Ascending aorta (tissue), 2 donors: ENCODE data around the gene ENOX1. TPM values are rescaled to one million over a fixed set of nuclear protein-coding genes. Genes with fewer than 3 reads are reported as not detected.

Experiments
- DNase-seq, 2 donors: peaks; one replicate each; pipeline ENCODE4 v3.0.0-alpha.2; 2019; ENCODE audit warnings: low spot score in 2 of 2
- H3K27ac ChIP-seq, 2 donors: fragments of 200-600 bp; sonication (generic); one replicate each; pipeline ENCODE4 v1.5.1; 2016 to 2017; ENCODE audit warnings: mild to moderate bottlenecking in 1 of 2
- H3K27me3 ChIP-seq: fragments of 200-600 bp; sonication (generic); one replicate; pipeline ENCODE4 v1.5.1; 2017
- H3K36me3 ChIP-seq, 2 donors: fragments of 200-600 bp; sonication (generic); one replicate each; pipeline ENCODE4 v1.5.1; 2016
- H3K4me1 ChIP-seq, 2 donors: fragments of 200-600 bp; sonication (generic); one replicate each; pipeline ENCODE4 v1.5.1; 2016 to 2017; ENCODE audit warnings: mild to moderate bottlenecking in 1 of 2
- H3K4me3 ChIP-seq, 2 donors: fragments of 200-600 bp; sonication (generic); one replicate each; pipeline ENCODE4 v1.5.1; 2016 to 2017; ENCODE audit warnings: mild to moderate bottlenecking in 1 of 2
- H3K9me3 ChIP-seq, 2 donors: fragments of 200-600 bp; sonication (generic); one replicate each; pipeline ENCODE4 v1.5.1; 2016
- intact Hi-C: fragments of 100-400 bp; cut with DNase I; formaldehyde crosslinking; loops from one replicate; pipeline ENCODE4 v1.15.1; 2023
- total RNA-seq: library from RNA; depleted of rRNA; stranded (reverse); fragments of >200 nt; gene quantifications from one replicate; pipeline ENCODE4 v1.1.0, GENCODE V29; 2016
- TF ChIP-seq, protein P1 (sequence below), 3 experiments: fragments of 200-600 bp in 2 of 3; fragments of 450-650 bp in 1 of 3; sonication (generic) in 2 of 3; IDR thresholded peaks; one replicate each; pipeline ENCODE4 v1.5.1; 2016 to 2019; ENCODE audit warnings: antibody characterized with exemption in 3 of 3, mild to moderate bottlenecking in 1 of 3, moderate library complexity in 1 of 3

The ENOX1 gene
- total RNA-seq, 1 donor from 2014 or later = 0.21 TPM

- DNase-seq = no peak
- TF ChIP-seq, protein P1, sequence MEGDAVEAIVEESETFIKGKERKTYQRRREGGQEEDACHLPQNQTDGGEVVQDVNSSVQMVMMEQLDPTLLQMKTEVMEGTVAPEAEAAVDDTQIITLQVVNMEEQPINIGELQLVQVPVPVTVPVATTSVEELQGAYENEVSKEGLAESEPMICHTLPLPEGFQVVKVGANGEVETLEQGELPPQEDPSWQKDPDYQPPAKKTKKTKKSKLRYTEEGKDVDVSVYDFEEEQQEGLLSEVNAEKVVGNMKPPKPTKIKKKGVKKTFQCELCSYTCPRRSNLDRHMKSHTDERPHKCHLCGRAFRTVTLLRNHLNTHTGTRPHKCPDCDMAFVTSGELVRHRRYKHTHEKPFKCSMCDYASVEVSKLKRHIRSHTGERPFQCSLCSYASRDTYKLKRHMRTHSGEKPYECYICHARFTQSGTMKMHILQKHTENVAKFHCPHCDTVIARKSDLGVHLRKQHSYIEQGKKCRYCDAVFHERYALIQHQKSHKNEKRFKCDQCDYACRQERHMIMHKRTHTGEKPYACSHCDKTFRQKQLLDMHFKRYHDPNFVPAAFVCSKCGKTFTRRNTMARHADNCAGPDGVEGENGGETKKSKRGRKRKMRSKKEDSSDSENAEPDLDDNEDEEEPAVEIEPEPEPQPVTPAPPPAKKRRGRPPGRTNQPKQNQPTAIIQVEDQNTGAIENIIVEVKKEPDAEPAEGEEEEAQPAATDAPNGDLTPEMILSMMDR (IDR thresholded peaks at IDR 0.05) = no peak
- Histone ChIP-seq H3K27me3 (no peaks in the 10 kb centered on the region), H3K4me3 (no peak overlapping the region), H3K36me3 (no peaks in the 10 kb centered on the region), H3K4me1 (no peaks in the 10 kb centered on the region), H3K27ac (no peak overlapping the region), H3K9me3 (no peaks in the 10 kb centered on the region)
- intact Hi-C loops = no loop called here
These were observed 56.1 kb downstream of the ENOX1 start for GRCh38 chr13:43730642-43731041.

DNA sequence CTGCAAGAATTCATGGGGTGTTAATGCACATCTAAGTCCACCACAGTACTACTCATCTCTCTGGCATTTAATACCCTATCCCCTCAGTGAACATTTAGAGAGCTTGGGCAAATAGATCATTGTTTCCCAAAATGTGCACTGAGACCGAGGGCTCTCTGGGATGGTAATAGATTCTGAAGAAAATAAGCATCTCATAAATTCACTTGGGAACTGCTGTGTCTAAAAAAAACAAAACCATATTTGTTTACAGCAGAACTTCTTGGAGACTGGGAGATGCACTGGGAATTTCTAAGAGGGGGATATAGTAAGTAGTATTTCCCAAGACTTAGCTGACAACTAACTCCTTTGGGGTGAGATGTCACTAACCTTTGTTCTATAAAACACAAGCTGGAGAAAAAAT lies 58.4 kb downstream of the ENOX1 start:
- no peak overlapping the region for H3K27ac ChIP-seq
- TF ChIP-seq, protein P1 (IDR thresholded peaks at IDR 0.05) = no peak
- DNase-seq = no peak
- no peak overlapping the region for H3K4me3 ChIP-seq
- no peaks in the 10 kb centered on the region for H3K27me3 ChIP-seq
- intact Hi-C loops = no loop called here
- H3K4me1 ChIP-seq = no peaks in the 10 kb centered on the region
- H3K36me3 ChIP-seq = no peaks in the 10 kb centered on the region
- no peaks in the 10 kb centered on the region for H3K9me3 ChIP-seq

DNA sequence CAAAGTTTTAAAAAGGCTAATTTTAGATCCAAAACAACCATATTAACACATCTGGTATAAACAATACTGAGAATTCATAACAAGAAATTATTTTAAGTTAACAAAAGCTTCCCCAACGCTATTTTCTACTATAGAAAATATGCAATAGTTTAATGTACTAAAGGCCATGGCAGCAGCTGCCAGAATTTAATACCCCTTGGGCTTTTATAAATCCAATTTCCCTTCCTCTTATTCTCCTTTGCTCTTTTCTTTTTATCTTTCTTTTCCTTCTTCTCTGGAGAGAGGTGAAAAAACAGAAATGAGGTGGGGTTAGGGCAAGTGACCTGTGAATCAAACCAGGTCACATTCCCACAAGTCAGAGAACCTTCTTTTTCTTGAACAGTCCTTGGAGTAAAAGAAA lies 58.9 kb downstream of the ENOX1 start:
- H3K36me3 ChIP-seq = no peaks in the 10 kb centered on the region
- no peak overlapping the region for H3K4me3 ChIP-seq
- H3K27me3 ChIP-seq = no peaks in the 10 kb centered on the region
- TF ChIP-seq, protein P1 (IDR thresholded peaks at IDR 0.05) = no peak
- no peak overlapping the region for H3K27ac ChIP-seq
- intact Hi-C loops = no loop called here
- no peaks in the 10 kb centered on the region for H3K4me1 ChIP-seq
- DNase-seq = no peak
- no peaks in the 10 kb centered on the region for H3K9me3 ChIP-seq

- intact Hi-C loops = no loop called here
- TF ChIP-seq, protein P1 (IDR thresholded peaks at IDR 0.05) = no peak
- Histone ChIP-seq H3K27ac (no peak overlapping the region), H3K27me3 (no peaks in the 10 kb centered on the region), H3K4me1 (no peaks in the 10 kb centered on the region), H3K9me3 (no peaks in the 10 kb centered on the region), H3K36me3 (no peaks in the 10 kb centered on the region), H3K4me3 (no peak overlapping the region)
- no peak for DNase-seq
These were observed 61.3 kb downstream of the ENOX1 start for GRCh38 chr13:43725460-43725859.

DNA sequence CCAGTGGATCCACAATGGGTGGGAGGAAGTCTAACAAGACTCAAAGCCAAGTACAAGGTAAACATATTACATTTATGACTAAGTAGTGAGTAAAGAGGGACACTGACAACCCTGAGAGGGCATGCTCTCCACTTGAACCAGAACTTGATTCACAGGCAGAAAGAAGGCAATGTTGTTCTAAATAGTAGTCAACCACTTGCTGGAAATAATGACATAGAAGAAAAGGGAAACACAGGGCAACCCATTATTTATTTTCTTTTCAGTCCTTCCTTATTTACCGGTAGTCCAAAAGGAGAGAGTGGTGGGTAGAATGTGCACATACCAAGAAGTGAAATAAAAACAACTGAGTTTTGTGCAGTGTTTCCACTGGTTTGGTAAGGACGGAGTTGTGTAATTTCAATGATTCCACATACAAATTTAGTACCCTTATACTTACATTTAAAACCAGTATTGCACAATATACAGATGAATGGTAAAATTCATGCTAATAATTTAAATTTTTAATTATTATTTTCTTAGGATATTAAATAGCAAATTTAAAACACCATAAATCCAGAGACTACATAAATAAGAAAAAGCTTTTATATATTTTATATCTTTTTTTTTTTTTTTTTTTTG lies 65.9 kb downstream of the ENOX1 start:
- DNase-seq = no peak
- Histone ChIP-seq H3K4me3 (no peak overlapping the region), H3K4me1 (no peaks in the 10 kb centered on the region), H3K9me3 (no peaks in the 10 kb centered on the region), H3K27me3 (no peaks in the 10 kb centered on the region), H3K27ac (no peak overlapping the region), H3K36me3 (no peaks in the 10 kb centered on the region)
- TF ChIP-seq, protein P1 (IDR thresholded peaks at IDR 0.05) = no peak
- intact Hi-C loops = no loop called here

- H3K27me3 ChIP-seq = no peaks in the 10 kb centered on the region
- no peaks in the 10 kb centered on the region for H3K36me3 ChIP-seq
- no peaks in the 10 kb centered on the region for H3K4me1 ChIP-seq
- H3K9me3 ChIP-seq = no peaks in the 10 kb centered on the region
- intact Hi-C loops = no loop called here
- TF ChIP-seq, protein P1 (IDR thresholded peaks at IDR 0.05) = no peak
- H3K4me3 ChIP-seq = no peak overlapping the region
- no peak for DNase-seq
- no peak overlapping the region for H3K27ac ChIP-seq
These were observed 88.0 kb downstream of the ENOX1 start for GRCh38 chr13:43698758-43699157.
